ENCODE results near the gene RSF1.

Gene RSF1

GRCh38 chr11:77690649-77691048 is 129.9 kb downstream of the RSF1 start:
- no peak overlapping the region for H2AFZ ChIP-seq (ENCODE audit: low read depth, low read length)
- H3K36me3 ChIP-seq (ENCODE audit: insufficient read depth, low read length) = peaks cover 72% of the 10 kb centered on the region
- no peaks in the 10 kb centered on the region for H3K4me1 ChIP-seq (ENCODE audit: insufficient read depth, low read length)

GRCh38 chr11:77687088-77687487 is 133.4 kb downstream of the RSF1 start:
- no peaks in the 10 kb centered on the region for H3K9me3 ChIP-seq (ENCODE audit: low read length)
- H3K36me3 ChIP-seq (ENCODE audit: insufficient read depth, low read length) = peaks cover 65% of the 10 kb centered on the region
- no peaks in the 10 kb centered on the region for H3K27me3 ChIP-seq (ENCODE audit: insufficient read depth, low read length)
- H3K4me1 ChIP-seq (ENCODE audit: insufficient read depth, low read length) = no peaks in the 10 kb centered on the region
- no peak overlapping the region for H2AFZ ChIP-seq (ENCODE audit: low read depth, low read length)
- no peak overlapping the region for H3K4me3 ChIP-seq (ENCODE audit: low read length)

More at GRCh38 chr11:77690649-77691048, 129.9 kb downstream of the RSF1 start:
- Histone ChIP-seq H3K9me3 (ENCODE audit: low read length) (peaks cover 1% of the 10 kb centered on the region), H3K27me3 (ENCODE audit: insufficient read depth, low read length) (no peaks in the 10 kb centered on the region), H3K4me3 (ENCODE audit: low read length) (no peak overlapping the region)

- Histone ChIP-seq H3K9me3 (ENCODE audit: low read length) (no peaks in the 10 kb centered on the region), H3K27me3 (ENCODE audit: insufficient read depth, low read length) (no peaks in the 10 kb centered on the region), H2AFZ (ENCODE audit: low read depth, low read length) (no peak overlapping the region), H3K4me1 (ENCODE audit: insufficient read depth, low read length) (no peaks in the 10 kb centered on the region), H3K4me3 (ENCODE audit: low read length) (no peak overlapping the region), H3K36me3 (ENCODE audit: insufficient read depth, low read length) (peaks cover 83% of the 10 kb centered on the region)
These were observed 143.4 kb downstream of the RSF1 start for GRCh38 chr11:77677138-77677537.

- H2AFZ ChIP-seq (ENCODE audit: low read depth, low read length) = no peak overlapping the region
- H3K4me3 ChIP-seq (ENCODE audit: low read length) = no peak overlapping the region
- peaks cover under 1% of the 10 kb centered on the region for H3K9me3 ChIP-seq (ENCODE audit: low read length)
- H3K36me3 ChIP-seq (ENCODE audit: insufficient read depth, low read length) = peaks cover 85% of the 10 kb centered on the region
- H3K4me1 ChIP-seq (ENCODE audit: insufficient read depth, low read length) = no peaks in the 10 kb centered on the region
- H3K27me3 ChIP-seq (ENCODE audit: insufficient read depth, low read length) = no peaks in the 10 kb centered on the region
These were observed 148.3 kb downstream of the RSF1 start for GRCh38 chr11:77672264-77672663.

GRCh38 chr11:77669848-77670511 is 150.5 kb downstream of the RSF1 start:
- no peak overlapping the region for H2AFZ ChIP-seq (ENCODE audit: low read depth, low read length)
- no peaks in the 10 kb centered on the region for H3K27me3 ChIP-seq (ENCODE audit: insufficient read depth, low read length)
- no peaks in the 10 kb centered on the region for H3K4me1 ChIP-seq (ENCODE audit: insufficient read depth, low read length)
- H3K9me3 ChIP-seq (ENCODE audit: low read length) = peaks cover 2% of the 10 kb centered on the region
- peaks cover 83% of the 10 kb centered on the region for H3K36me3 ChIP-seq (ENCODE audit: insufficient read depth, low read length)
- no peak overlapping the region for H3K4me3 ChIP-seq (ENCODE audit: low read length)

- H3K36me3 ChIP-seq (ENCODE audit: insufficient read depth, low read length) = peaks cover 77% of the 10 kb centered on the region
- H3K9me3 ChIP-seq (ENCODE audit: low read length) = peaks cover 2% of the 10 kb centered on the region
- no peaks in the 10 kb centered on the region for H3K4me1 ChIP-seq (ENCODE audit: insufficient read depth, low read length)
- no peak overlapping the region for H2AFZ ChIP-seq (ENCODE audit: low read depth, low read length)
- no peak overlapping the region for H3K4me3 ChIP-seq (ENCODE audit: low read length)
- H3K27me3 ChIP-seq (ENCODE audit: insufficient read depth, low read length) = no peaks in the 10 kb centered on the region
These were observed 151.8 kb downstream of the RSF1 start for GRCh38 chr11:77668760-77669159.

- H2AFZ ChIP-seq (ENCODE audit: low read depth, low read length) = no peak overlapping the region
- H3K4me1 ChIP-seq (ENCODE audit: insufficient read depth, low read length) = no peaks in the 10 kb centered on the region
- H3K4me3 ChIP-seq (ENCODE audit: low read length) = no peak overlapping the region
- no peaks in the 10 kb centered on the region for H3K27me3 ChIP-seq (ENCODE audit: insufficient read depth, low read length)
- peaks cover 54% of the 10 kb centered on the region for H3K36me3 ChIP-seq (ENCODE audit: insufficient read depth, low read length)
- H3K9me3 ChIP-seq (ENCODE audit: low read length) = peaks cover 2% of the 10 kb centered on the region
These were observed 155.1 kb downstream of the RSF1 start for GRCh38 chr11:77665240-77665965.

GRCh38 chr11:77661670-77662069 is 158.9 kb downstream of the RSF1 start:
- Histone ChIP-seq H2AFZ (ENCODE audit: low read depth, low read length) (no peak overlapping the region), H3K4me3 (ENCODE audit: low read length) (no peak overlapping the region), H3K9me3 (ENCODE audit: low read length) (no peaks in the 10 kb centered on the region)

GRCh38 chr11:77660947-77661346 is 159.6 kb downstream of the RSF1 start:
- Histone ChIP-seq H2AFZ (ENCODE audit: low read depth, low read length) (no peak overlapping the region), H3K27me3 (ENCODE audit: insufficient read depth, low read length) (no peaks in the 10 kb centered on the region), H3K4me3 (ENCODE audit: low read length) (no peak overlapping the region), H3K4me1 (ENCODE audit: insufficient read depth, low read length) (no peaks in the 10 kb centered on the region), H3K36me3 (ENCODE audit: insufficient read depth, low read length) (peaks cover 15% of the 10 kb centered on the region), H3K9me3 (ENCODE audit: low read length) (no peaks in the 10 kb centered on the region)

More at GRCh38 chr11:77661670-77662069, 158.9 kb downstream of the RSF1 start:
- Histone ChIP-seq H3K36me3 (ENCODE audit: insufficient read depth, low read length) (peaks cover 21% of the 10 kb centered on the region), H3K4me1 (ENCODE audit: insufficient read depth, low read length) (no peaks in the 10 kb centered on the region), H3K27me3 (ENCODE audit: insufficient read depth, low read length) (no peaks in the 10 kb centered on the region)

- no peak overlapping the region for H2AFZ ChIP-seq (ENCODE audit: low read depth, low read length)
- no peaks in the 10 kb centered on the region for H3K27me3 ChIP-seq (ENCODE audit: insufficient read depth, low read length)
- no peak overlapping the region for H3K4me3 ChIP-seq (ENCODE audit: low read length)
- no peaks in the 10 kb centered on the region for H3K36me3 ChIP-seq (ENCODE audit: insufficient read depth, low read length)
- H3K4me1 ChIP-seq (ENCODE audit: insufficient read depth, low read length) = no peaks in the 10 kb centered on the region
- H3K9me3 ChIP-seq (ENCODE audit: low read length) = no peaks in the 10 kb centered on the region
These were observed 162.1 kb downstream of the RSF1 start for GRCh38 chr11:77658213-77659013.

- Histone ChIP-seq H3K4me1 (ENCODE audit: insufficient read depth, low read length) (no peaks in the 10 kb centered on the region), H3K4me3 (ENCODE audit: low read length) (no peak overlapping the region)
These were observed 164.2 kb downstream of the RSF1 start for GRCh38 chr11:77656362-77656761.

GRCh38 chr11:77654770-77655434 is 165.6 kb downstream of the RSF1 start:
- Histone ChIP-seq H3K4me3 (ENCODE audit: low read length) (no peak overlapping the region), H3K36me3 (ENCODE audit: insufficient read depth, low read length) (no peaks in the 10 kb centered on the region), H2AFZ (ENCODE audit: low read depth, low read length) (no peak overlapping the region), H3K27me3 (ENCODE audit: insufficient read depth, low read length) (no peaks in the 10 kb centered on the region), H3K9me3 (ENCODE audit: low read length) (no peaks in the 10 kb centered on the region), H3K4me1 (ENCODE audit: insufficient read depth, low read length) (no peaks in the 10 kb centered on the region)

More at GRCh38 chr11:77656362-77656761, 164.2 kb downstream of the RSF1 start:
- no peaks in the 10 kb centered on the region for H3K36me3 ChIP-seq (ENCODE audit: insufficient read depth, low read length)
- no peak overlapping the region for H2AFZ ChIP-seq (ENCODE audit: low read depth, low read length)
- H3K9me3 ChIP-seq (ENCODE audit: low read length) = no peaks in the 10 kb centered on the region
- no peaks in the 10 kb centered on the region for H3K27me3 ChIP-seq (ENCODE audit: insufficient read depth, low read length)
